Lower leg skin (tissue), 3 donors: ENCODE results near the gene SDK2.

ENCODE experiments used
- POLR2A ChIP-seq, 2 donors: fragments of 450-650 bp; IDR thresholded peaks; one replicate each; pipeline ENCODE4 v1.6.1; 2016 to 2017; ENCODE audit warnings: antibody characterized with exemption in 2 of 2, mild to moderate bottlenecking in 1 of 2, moderate library complexity in 1 of 2
- TF ChIP-seq, protein P1 (sequence below), 3 donors: fragments of 450-650 bp; IDR thresholded peaks; one replicate each; pipeline ENCODE4 v1.5.1; 2016; ENCODE audit warnings: antibody characterized with exemption in 3 of 3, mild to moderate bottlenecking in 3 of 3, moderate library complexity in 2 of 3

DNA sequence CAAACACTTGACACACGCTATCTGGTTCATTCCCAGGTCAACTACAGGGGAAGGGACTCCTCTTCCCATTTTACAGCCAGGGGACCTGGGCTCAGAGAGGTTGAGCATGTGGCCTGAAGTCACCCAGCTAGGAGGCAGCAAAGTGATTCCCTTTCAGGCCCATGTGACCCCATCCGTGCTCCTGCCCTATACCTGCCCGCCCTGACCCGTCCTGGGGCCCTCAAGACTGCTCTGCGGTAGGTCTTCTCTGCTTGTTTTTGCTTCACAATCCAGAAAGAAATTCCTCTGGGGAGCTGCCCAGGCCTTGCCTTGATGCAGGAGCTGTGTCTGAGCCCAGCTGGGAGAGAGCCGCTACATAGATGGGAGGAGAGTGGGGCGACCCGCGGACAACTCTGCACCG, 161.4 kb downstream of the SDK2 start:
- no peak for TF ChIP-seq POLR2A (IDR thresholded peaks at IDR 0.05)
- TF ChIP-seq, protein P1, sequence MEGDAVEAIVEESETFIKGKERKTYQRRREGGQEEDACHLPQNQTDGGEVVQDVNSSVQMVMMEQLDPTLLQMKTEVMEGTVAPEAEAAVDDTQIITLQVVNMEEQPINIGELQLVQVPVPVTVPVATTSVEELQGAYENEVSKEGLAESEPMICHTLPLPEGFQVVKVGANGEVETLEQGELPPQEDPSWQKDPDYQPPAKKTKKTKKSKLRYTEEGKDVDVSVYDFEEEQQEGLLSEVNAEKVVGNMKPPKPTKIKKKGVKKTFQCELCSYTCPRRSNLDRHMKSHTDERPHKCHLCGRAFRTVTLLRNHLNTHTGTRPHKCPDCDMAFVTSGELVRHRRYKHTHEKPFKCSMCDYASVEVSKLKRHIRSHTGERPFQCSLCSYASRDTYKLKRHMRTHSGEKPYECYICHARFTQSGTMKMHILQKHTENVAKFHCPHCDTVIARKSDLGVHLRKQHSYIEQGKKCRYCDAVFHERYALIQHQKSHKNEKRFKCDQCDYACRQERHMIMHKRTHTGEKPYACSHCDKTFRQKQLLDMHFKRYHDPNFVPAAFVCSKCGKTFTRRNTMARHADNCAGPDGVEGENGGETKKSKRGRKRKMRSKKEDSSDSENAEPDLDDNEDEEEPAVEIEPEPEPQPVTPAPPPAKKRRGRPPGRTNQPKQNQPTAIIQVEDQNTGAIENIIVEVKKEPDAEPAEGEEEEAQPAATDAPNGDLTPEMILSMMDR (IDR thresholded peaks at IDR 0.05) = no peak
